ENCODE measurements around the gene CDK17. TPM values are rescaled to one million over a fixed set of nuclear protein-coding genes. Genes with fewer than 3 reads are reported as not detected.
"Not testable (repeated sequence)": the region's sequence is repeated elsewhere in the genome, so short reads cannot be mapped to it uniquely, and the experiment has no call there.

Gene CDK17
- total RNA-seq, 1 donor from 2014 or later = 88.2 TPM

DNA sequence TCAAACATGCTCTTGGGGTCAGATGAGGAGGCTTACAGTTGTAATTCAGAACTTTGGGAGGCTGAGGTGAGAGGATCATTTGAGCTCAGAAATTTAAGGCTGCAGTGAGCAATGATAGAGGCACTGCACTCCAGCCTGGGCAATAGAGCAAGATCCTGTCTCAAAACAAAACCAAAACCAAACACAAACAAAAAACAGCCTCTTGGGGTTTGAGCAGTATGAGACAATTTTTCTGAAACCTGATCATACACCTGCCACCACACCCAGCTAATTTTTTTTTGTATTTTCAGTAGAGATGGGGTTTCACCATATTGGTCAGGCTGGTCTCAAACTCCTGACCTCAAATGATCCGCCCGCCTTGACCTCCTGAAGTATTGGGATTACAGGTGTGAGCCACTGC is 17.4 kb upstream of the CDK17 start:
- DNase-seq = not testable (repeated sequence)

DNA sequence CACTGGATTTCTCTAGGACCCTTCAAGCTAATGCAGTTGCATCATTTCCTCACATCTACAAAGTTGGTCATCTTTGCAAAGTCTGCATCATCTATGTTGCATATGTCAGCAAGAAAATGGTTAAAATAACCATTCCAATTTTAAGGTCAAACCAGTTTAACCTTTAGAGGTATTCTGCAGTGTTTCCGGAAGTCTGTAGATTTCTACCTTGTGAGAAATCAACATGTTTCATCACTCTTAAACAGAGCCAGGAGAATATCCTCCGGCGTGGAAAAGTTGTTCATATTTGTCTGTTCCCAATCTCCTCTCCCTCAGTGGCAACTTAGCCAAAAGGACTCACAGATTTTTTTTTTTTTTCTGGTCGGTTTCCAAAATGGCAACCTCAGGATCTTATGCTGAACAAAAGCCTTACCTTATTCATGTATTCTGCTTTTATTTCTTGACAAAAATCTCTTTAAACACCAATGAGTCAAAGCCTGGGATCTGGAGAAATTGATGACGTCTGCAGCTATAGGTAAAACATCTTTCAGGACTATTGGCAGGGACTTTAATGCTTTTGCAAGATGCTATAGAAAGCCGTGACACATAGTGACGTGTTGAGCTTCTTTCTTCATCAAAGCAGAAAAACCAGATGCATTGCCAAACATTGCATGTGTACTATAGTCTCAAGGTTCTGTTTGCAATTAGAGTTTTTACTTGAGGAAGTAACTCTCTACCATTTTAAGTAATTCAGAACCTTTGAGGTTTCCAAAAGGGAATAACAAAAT is 16.0 kb upstream of the CDK17 start:
- peak; percentile 68 for DNase-seq

DNA sequence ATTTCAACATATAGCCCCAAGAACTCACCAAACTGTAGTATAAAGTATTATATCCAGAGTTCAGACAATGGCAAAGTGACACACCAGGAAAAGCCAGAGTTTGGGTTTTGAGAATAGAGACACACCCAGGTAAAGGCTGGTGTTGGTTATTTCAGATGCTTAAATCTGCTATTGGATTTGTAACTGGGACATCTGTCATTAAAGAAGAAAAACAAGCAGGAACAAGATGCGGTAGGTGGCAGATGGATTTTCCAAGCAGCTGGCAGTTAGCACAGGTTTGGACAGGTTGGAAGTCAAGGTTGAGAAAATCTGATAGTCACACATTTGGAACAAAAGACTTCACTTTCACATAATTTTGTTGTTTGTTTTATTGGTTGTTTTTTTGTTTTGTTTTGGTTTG is 14.4 kb upstream of the CDK17 start:
- no peak for DNase-seq

DNA sequence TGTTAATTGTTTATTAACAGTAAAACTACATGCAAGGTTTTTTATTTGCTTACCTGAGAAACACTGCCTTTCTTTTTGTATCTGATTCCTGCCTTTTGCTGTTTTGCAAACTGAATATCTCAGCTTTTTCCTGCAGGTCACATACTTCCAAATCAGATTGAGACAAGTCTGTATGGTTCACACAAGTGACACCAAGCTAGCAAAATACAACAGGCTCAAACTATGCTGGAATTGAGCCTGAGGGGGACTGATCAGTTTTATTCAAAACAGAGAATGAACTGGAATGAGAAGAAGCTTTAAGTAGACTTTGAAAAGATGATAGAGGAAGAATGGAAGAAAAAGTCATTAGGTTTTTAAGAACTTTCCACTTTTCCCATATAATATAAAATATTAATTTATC is 12.2 kb upstream of the CDK17 start:
- DNase-seq = no peak

DNA sequence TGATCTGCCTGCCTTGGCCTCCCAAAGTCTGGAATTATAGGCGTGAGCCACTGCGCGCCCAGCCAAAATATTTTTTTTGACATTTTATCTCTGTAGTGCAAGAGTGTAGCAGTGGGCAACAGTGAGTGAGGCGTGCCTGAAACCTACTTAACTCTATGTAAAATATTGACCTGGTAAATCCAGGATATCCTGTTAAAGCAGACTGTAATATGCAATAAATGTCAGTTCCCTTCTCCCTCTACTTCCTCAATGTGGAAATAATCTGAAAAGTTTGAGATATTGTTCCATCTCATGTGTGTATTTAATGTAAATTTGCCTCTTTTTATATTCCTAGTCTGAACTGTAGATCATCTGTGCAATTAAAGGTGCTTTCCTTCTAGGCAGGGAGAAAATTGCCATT is 9.5 kb upstream of the CDK17 start:
- no peak for DNase-seq

DNA sequence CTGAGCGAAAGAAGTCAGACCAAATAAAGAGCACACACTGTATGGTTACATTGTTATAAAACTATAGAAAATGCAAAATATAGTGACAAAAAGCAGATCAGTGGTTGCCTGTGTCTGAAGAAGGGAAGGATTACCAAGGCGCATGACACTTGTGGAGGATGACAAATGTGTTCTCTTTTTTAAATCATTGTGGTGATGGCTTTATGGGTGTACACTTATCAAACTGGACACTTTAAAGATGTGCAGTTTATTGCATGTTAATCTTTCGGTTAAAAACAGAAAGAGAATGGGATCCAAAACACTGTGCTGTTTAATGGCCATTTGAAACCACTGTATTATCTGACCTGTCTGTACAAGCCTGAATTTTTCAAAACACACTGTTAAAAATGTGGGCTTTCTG is 8.8 kb upstream of the CDK17 start:
- no peak for DNase-seq

DNA sequence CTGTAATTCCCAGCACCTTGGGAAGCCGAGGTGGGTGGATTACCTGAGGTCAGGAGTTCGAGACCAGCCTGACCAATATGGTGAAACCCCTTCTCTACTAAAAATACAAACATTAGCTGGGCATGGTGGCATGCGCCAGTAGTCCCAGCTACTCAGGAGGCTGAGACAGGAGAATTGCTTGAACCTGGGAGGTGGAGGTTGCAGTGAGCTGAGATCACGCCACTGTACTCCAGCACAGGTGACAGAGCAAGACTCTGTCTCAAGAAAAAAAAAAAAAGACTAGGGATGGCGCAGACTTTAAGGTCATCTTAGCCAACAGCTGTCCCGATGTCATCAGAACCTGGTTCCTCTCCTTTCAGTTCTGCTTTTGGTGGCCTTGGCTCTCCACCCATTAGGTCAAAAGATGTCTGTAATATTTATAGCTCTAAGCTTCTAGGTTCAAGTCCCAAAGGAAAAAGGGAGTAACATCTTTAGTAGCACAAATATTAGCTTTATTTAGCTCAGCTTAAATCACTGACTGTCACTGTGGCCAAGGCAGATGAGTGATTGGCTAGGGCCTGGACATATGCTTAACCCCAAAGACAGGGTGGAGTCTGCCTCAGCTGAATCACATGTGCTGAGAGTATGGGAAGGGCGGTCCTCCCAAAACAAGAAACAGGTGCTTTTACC is 7.3 kb upstream of the CDK17 start:
- not testable (repeated sequence) for DNase-seq

DNA sequence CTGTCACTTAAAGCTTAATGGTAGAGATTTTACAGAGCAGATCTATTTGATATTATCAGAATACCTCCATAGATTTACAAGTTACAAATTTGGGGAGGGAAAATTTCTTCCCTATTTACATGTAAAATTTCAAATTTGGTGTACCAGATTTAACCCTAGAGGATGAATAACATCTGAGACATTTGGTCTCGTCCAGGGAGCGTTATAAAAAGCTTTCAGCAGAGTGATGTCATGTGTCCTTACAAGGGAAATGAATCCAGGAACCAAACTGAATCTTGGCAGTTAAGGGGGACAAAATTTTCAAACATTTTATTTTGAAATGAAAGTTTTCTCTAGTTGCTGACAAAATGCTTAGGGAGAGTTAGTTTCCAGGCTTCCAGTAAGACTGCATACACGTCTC is 4.5 kb upstream of the CDK17 start:
- no peak for DNase-seq

DNA sequence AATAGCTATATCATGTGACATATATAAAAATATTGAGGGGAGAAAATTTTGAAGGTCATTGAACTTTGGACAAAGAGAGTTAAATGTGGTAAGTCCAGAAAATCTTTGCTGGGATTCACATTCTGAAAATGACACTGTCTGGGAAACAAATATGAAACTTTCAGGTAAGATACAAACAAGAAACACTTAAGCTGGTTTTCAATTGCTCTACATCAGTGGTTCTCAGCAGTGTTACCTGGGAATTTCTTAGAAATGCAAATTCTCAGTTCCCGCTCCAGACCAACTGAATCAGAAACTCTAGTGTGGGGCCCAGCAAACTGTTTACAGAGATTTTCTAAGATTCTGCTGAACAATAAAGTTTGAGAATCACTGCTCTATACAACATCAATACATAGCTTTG is 3.6 kb upstream of the CDK17 start:
- no peak for DNase-seq

DNA sequence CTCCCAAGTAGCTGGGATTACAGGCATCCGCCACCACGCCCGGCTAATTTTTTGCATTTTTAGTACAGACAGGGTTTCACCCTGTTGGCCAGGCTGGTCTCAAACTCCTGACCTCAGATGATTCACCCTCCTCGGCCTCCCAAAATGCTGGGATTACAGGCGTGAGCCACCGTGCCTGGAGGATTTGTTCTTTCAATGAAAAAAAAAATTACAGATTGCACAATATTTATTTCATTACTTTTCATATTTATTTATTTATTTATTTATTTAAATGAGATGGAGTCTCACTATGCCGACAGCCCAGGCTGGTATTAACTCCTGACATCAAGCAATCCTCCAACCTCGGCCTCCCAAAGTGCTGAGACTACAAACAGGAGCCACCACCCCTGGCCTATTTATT is 2.3 kb upstream of the CDK17 start:
- DNase-seq = not testable (repeated sequence)

DNA sequence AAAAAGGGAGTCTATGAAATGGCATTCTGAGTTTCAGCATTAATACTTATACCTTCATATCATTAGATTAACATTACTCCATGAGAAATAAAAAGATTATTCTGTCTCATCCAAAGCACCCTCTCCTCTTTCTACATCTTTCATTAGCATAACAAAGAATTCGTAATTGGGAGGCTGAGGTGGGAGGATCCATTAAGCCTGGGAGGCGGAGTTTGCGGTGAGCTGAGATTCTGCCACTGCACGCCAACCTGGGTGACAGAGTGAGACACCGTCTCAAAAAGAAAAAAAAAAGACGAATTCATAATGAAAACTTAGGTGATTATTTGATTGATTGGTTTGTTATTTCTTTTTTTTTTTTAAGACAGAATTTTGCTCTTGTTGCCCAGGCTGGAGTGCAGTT is 1.8 kb upstream of the CDK17 start:
- no peak for DNase-seq

DNA sequence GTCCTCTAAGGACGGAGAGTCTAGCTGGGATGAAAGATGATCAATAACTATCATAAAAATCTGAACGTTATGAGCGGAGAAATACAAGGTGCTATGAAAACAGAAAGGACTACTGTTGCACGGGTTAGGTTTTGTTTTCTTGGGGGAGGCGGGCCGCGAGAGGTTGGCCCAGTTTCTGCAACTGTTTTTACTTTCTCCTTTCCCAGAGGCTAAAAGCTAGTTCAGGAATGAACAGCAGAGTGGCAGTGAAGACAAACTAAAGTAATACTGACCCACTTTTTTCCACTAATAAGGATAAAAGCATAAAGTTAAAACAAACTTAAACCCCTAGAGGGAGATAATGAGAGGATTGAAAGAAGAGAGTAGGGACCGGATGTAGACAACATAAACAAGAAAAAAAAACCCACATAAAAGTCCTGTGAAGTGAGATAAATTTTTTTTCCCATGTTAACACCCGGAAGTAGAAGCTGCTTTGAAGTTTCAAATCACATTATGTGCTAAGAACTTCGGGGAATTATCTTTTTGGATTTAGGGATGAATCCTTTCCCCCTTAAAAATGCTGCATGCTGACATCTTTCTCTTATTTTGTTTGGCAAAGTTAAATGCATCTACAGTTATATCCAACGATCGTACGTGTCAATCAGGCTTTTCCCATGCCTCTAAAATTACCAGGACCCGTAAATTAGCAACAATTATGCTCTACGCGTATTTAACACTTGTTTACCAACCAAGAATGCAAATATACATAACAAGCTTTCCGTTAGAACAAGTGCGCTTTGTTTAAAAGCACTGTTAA is 1.0 kb upstream of the CDK17 start:
- DNase-seq = peak; percentile 68

DNA sequence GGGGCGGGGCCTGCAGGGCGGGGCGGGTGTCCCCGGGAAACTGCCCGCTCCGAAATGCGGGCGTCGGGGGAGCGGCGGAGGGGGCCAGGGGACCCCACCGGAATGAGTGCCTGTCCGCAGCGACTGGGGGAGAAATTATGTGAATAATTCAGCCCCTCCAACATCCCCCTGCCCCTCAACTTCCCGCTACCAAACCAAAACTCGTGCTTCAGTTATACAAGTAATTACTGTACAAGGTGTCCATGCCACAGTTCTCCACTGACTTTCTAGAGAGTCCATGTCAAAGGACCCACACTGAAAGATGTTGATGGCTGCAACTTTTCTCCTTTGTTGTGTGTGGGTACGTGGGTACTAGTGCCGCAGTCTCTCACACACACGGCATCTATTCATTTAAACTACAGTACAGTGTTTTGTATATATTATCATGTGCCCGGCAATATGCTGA is 414 bp upstream of the CDK17 start:
- no peak for DNase-seq

DNA sequence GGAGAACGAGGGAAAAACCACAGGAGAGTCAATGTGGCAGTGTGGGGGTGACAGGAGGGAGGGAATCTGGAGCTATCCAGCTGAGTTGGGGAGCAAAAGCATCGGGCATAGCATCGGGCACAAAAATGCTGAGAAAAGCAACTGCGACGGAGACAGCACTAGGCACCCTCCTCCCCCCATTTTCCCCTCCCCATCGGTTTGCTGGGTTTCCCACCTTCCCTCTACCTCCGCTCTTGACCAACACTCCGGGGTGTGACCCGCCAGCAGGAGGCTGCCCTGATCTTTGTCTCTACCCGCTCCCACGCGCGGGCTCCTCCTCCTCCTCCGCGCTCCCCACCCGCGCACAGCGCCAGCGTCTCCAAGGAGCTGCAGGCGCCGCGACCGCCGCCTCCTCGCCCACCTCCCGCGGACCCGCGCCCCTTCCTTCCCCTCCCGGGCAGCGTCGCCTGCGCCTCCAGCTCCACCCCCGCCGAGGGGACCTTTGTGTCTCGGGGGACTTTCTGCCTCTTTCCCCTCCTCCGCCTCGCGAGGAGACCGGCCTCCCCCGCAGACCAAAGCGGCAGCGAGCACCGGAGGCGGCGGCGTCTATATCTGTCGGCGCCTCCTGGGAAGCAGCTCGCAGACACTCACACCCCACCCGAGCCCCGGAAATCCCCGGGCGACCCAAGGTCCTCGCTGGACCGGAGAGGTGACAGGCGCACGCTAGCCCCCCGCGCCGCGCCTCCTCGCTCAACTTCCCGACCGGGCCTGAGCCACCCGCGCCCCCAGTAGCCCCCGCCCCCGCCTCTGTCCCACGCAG is 920 bp downstream of the CDK17 start:
- DNase-seq = peak; percentile 77

DNA sequence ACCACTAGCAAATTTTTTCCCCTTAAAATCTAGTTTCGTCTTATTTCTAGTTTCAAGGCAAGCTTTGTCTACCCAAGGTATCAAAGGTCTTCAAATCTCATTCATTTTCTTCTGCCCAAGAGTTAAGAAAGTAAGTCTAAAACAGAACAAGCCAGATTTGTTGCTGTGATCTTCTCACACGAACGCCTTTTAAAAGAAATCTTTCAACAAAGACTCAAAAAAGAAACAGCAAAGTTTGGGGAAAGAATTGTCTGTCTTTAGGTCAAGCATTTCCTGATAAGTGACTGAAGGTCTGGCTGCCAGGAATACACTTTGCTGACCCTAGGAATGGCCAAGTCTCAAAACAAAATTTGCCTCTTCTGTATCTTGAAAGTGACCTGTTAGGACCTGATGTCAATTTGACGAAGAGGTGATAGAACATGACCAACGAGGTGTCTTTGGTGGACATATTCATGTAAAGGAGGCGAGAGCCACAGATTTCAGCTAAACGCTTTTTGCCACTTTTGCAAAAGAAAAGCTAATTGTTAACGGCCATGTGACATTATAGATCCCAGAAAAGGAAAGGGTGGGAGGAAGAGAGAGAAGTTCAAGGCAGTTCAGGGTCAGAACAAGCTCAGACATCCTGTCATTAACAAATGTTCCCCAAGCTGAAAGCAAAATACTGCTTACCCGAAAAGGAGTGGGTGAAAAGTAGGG is 1.7 kb downstream of the CDK17 start:
- DNase-seq = no peak

DNA sequence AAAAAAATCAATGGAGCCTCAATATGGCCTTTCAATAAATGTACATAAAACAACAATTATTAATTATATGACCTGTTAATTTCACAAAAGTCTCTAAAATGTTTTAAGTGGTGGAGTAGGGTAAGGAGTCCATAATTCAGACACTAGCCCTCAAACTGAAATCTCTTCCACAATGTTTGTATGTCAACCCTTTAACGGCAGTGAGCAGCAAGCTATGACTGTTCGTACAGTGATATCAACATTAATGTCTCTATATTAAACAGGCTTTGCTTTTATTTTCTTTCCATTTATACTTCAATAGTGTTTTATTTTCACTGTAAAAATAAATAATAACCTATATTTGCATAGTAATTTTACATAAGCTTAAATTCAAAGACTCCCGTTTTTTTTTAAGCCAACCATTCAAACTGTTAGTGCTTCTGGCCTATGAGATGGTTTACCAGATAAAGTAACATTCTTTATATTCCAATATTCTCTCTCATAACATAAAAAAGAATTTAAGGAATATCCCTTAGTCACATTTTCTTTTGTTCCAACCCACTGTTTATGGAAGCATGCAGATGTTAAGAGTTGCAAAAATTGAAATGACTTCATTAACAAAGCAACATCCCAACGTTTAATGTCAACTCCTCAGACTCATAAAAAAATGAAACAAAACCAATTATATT is 2.3 kb downstream of the CDK17 start:
- DNase-seq = no peak

DNA sequence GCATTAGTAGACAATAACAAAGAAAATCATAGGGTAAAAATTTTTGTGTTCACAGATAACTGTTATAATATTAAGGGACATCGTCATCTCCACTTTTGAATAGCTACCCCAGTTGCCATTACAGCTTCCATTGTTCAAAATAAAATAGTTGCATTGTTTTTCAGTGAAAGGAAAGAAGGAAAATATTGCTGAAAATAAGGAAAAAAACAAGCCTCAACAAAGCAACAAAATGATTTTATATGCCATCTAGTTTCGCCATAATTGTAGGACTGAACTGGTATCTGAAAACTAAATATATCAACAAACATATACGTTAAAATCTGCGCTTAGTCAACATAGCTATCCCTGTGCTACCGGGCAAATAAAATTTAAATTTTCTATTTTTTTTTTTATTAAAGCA is 3.3 kb downstream of the CDK17 start:
- no peak for DNase-seq

DNA sequence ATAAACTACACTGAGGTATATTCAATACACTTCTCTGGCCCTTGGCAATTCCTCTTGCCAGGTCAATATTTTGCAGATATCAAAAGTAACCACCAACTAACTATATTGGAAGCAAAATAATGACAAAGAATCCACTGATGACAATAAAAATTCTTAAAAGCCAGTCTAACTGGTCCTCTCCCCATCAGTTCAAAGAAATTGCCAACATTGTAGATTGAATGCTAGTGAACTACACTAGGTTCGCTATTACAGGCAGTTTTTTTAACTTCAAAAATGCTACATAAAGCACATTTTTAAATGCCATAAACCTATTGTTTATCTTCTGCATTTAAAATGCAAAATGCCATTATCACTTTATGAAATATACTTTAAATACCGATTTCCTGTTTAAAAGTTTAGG is 4.0 kb downstream of the CDK17 start:
- no peak for DNase-seq

DNA sequence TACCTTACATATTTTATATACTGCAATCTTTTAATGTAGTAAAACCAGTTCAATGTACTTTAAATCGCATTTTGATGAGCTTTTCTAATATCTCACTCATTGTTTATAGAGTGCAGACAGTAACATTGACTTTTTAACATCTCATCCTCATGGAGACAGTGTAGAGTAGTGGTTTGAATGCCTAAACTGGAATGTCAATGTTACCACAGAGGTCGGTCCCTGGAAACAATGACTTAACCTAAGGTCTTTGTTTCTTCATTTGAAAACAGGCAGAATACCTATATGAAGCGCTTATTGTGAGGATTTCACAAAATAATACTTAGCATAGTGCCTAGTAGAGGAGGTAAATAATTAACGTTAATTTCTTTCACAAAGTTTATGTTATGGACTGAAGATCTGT is 5.0 kb downstream of the CDK17 start:
- no peak for DNase-seq

DNA sequence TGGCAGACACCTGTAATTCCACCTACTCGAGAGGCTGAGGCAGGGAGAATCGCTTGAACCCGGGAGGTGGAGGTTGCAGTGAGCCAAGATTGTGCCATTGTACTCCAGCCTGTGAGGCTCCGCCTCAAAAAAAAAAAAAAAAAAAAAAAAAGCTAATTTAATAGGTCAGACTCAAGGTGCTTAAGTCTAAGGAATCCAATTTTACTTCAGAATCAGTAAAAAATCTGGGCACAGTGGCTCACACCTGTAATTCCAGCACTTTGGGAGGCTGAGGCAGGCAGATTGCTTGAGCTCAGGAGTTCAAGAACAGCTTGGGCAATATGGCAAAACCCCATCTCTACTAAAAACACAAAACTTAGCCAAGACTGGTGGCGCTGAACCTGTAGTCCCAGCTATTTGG is 7.0 kb downstream of the CDK17 start:
- DNase-seq = not testable (repeated sequence)

DNA sequence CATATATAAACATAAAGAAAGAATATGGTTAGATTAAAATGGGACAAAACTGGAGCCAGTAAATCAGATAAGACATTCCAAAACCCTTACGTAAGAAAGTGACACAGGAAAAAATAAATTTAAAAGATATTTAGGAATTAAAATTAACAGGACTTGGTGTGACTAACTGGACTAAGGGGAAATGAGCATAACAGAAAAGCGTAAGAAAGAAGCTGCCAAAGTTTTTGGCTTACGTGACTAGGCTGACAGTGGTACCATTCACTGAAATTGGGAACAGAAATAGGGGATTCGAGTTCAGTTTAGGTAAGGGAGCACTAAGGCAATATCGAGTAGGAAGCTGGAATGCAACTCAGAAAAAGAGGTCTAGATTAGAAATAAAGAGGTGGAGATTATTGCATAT is 7.8 kb downstream of the CDK17 start:
- no peak for DNase-seq

Data from tongue (tissue), 2 donors.